Gastrocnemius medialis (tissue), 4 donors: Measurements from ENCODE around the gene SPEM2.

Experiments
- POLR2A ChIP-seq, 2 donors: fragments of 450-650 bp; IDR thresholded peaks; one replicate each; pipeline ENCODE4 v1.6.1; 2017; ENCODE audit warnings: antibody characterized with exemption in 2 of 2, mild to moderate bottlenecking in 2 of 2, moderate library complexity in 2 of 2
- TF ChIP-seq, protein P1 (sequence below), 5 experiments: fragments of 450-650 bp in 3 of 5; fragments of 200-600 bp in 2 of 5; sonication (generic) in 2 of 5; IDR thresholded peaks in 4 of 5; conservative IDR thresholded peaks in 1 of 5; 1 replicate in 4 of 5; 2 replicates in 1 of 5; pipeline ENCODE4 v1.5.1; 2016 to 2019; ENCODE audit warnings: antibody characterized with exemption in 5 of 5, mild to moderate bottlenecking in 3 of 5, moderate library complexity in 3 of 5

DNA sequence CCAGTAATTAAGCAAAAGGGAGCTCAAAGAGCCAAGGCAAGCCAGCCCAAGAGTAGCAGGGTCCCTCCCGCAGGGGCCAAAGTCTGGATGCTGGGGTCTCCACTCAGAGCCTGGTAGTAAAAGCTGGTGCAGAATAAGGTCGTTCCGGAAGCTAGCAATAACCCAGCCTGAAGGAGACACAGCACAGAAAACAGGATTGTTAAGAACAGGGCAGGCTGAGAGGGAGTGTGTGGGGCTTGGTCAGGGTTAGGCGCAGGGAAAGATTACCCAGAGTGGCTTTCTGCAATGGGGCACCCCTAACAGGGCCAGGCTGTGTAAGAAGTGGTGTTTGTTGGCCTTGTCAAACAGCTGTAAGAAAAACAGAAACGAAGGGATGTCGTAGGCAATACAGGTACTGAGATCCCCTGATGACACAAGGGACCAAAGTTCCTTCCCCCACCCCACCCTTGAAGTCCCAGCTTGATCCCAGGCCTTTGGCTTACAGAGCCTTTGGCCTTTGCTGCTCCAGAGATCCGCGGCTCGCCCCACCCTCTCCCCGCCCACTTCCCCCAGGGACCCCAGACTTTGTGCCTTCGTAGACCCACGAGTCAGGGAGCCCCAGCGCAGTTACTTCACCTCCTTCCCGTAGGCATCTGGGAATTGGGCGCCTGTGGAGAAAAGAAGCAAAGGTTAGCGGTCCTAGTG lies 22.2 kb upstream of the SPEM2 start:
- TF ChIP-seq, protein P1, sequence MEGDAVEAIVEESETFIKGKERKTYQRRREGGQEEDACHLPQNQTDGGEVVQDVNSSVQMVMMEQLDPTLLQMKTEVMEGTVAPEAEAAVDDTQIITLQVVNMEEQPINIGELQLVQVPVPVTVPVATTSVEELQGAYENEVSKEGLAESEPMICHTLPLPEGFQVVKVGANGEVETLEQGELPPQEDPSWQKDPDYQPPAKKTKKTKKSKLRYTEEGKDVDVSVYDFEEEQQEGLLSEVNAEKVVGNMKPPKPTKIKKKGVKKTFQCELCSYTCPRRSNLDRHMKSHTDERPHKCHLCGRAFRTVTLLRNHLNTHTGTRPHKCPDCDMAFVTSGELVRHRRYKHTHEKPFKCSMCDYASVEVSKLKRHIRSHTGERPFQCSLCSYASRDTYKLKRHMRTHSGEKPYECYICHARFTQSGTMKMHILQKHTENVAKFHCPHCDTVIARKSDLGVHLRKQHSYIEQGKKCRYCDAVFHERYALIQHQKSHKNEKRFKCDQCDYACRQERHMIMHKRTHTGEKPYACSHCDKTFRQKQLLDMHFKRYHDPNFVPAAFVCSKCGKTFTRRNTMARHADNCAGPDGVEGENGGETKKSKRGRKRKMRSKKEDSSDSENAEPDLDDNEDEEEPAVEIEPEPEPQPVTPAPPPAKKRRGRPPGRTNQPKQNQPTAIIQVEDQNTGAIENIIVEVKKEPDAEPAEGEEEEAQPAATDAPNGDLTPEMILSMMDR (IDR thresholded peaks at IDR 0.05 in 4 of 5, conservative IDR thresholded peaks at IDR 0.05 in 1 of 5): no peak
- TF ChIP-seq POLR2A (IDR thresholded peaks at IDR 0.05): no peak
